Liver (tissue), 9 donors: ENCODE results near the gene PRND. TPM values are rescaled to one million over a fixed set of nuclear protein-coding genes. Genes with fewer than 3 reads are reported as not detected.

Experiments
- DNase-seq: peaks from one replicate; pipeline ENCODE4 v3.0.0-alpha.2; 2017; ENCODE audit warnings: low spot score
- H3K27ac ChIP-seq, 2 donors: one replicate each; pipeline ENCODE4 v1.7.0; 2013; ENCODE audit warnings: inconsistent platforms in 2 of 2, low read length in 2 of 2, control low read depth in 1 of 2, low read depth in 1 of 2, mild to moderate bottlenecking in 1 of 2
- H3K27me3 ChIP-seq, 4 donors: one replicate each; pipeline versions ENCODE4 v1.6.1 to v1.7.0; 2013; ENCODE audit warnings: low read length in 3 of 4, inconsistent platforms in 1 of 4, mild to moderate bottlenecking in 1 of 4, moderate library complexity in 1 of 4; ENCODE audit not compliant: control insufficient read depth in 4 of 4, insufficient read depth in 4 of 4
- H3K36me3 ChIP-seq, 4 donors: one replicate each; pipeline versions ENCODE4 v1.6.1 to v1.7.0; 2013; ENCODE audit warnings: low read length in 3 of 4, mild to moderate bottlenecking in 3 of 4, low read depth in 1 of 4, moderate library complexity in 1 of 4; ENCODE audit not compliant: control insufficient read depth in 4 of 4, insufficient read depth in 3 of 4
- H3K4me1 ChIP-seq, 4 donors: one replicate each; pipeline versions ENCODE4 v1.6.1 to v1.7.0; 2013; ENCODE audit warnings: low read length in 3 of 4, mild to moderate bottlenecking in 3 of 4, moderate library complexity in 1 of 4; ENCODE audit not compliant: control insufficient read depth in 4 of 4, insufficient read depth in 4 of 4
- H3K4me3 ChIP-seq, 3 donors: one replicate each; pipeline versions ENCODE4 v1.6.1 to v1.7.0; 2013; ENCODE audit warnings: low read length in 3 of 3, control low read depth in 1 of 3, low read depth in 1 of 3, mild to moderate bottlenecking in 1 of 3
- H3K9ac ChIP-seq, 2 donors: one replicate each; pipeline ENCODE4 v1.7.0; 2013; ENCODE audit warnings: low read length in 2 of 2, mild to moderate bottlenecking in 2 of 2, moderate library complexity in 2 of 2, control low read depth in 1 of 2, low read depth in 1 of 2
- H3K9me3 ChIP-seq, 4 donors: one replicate each; pipeline versions ENCODE4 v1.6.1 to v1.7.0; 2013; ENCODE audit warnings: low read length in 3 of 4; ENCODE audit not compliant: control insufficient read depth in 4 of 4
- ATF3 ChIP-seq: IDR thresholded peaks from 2 replicates; pipeline ENCODE4 v1.6.1; 2016; ENCODE audit warnings: antibody characterized with exemption
- CTCF ChIP-seq: fragments of 150-350 bp; IDR thresholded peaks from 2 replicates; pipeline ENCODE4 v1.5.1; 2017; ENCODE audit warnings: improper control_type of control experiment, low read depth, low read length; ENCODE audit not compliant: missing input control
- EGR1 ChIP-seq, 2 donors: IDR thresholded peaks; 2 replicates each; pipeline ENCODE4 v1.6.1; 2016 to 2018; ENCODE audit warnings: antibody characterized with exemption in 2 of 2, low read depth in 2 of 2
- FOXA1 ChIP-seq: IDR thresholded peaks from 2 replicates; pipeline ENCODE4 v1.6.1; 2016; ENCODE audit warnings: antibody characterized with exemption
- FOXA2 ChIP-seq: IDR thresholded peaks from 2 replicates; pipeline ENCODE4 v1.6.1; 2016; ENCODE audit warnings: antibody characterized with exemption
- GABPA ChIP-seq, 2 donors: IDR thresholded peaks in 1 of 2; conservative IDR thresholded peaks in 1 of 2; 2 replicates each; pipeline ENCODE4 v1.6.1; 2016; ENCODE audit warnings: antibody characterized with exemption in 2 of 2, mild to moderate bottlenecking in 1 of 2, moderate library complexity in 1 of 2
- HNF4A ChIP-seq, 2 donors: conservative IDR thresholded peaks; 2 replicates each; pipeline ENCODE4 v1.6.1; 2016; ENCODE audit warnings: antibody characterized with exemption in 2 of 2, mild to moderate bottlenecking in 2 of 2
- HNF4G ChIP-seq: IDR thresholded peaks from 2 replicates; pipeline ENCODE4 v1.6.1; 2016; ENCODE audit warnings: antibody characterized with exemption
- JUND ChIP-seq, 2 donors: IDR thresholded peaks; 2 replicates each; pipeline ENCODE4 v1.6.1; 2016; ENCODE audit warnings: antibody characterized with exemption in 2 of 2
- MAX ChIP-seq: IDR thresholded peaks from 2 replicates; pipeline ENCODE4 v1.6.1; 2016; ENCODE audit warnings: antibody characterized with exemption
- NR2F2 ChIP-seq: IDR thresholded peaks from 2 replicates; pipeline ENCODE4 v1.6.1; 2016; ENCODE audit warnings: antibody characterized with exemption
- RAD21 ChIP-seq, 2 donors: IDR thresholded peaks; 2 replicates each; pipeline ENCODE4 v1.6.1; 2016; ENCODE audit warnings: antibody characterized with exemption in 2 of 2, mild to moderate bottlenecking in 2 of 2
- REST ChIP-seq: IDR thresholded peaks from 2 replicates; pipeline ENCODE4 v1.6.1; 2016; ENCODE audit warnings: antibody characterized with exemption, mild to moderate bottlenecking
- RXRA ChIP-seq, 2 donors: IDR thresholded peaks; 2 replicates each; pipeline ENCODE4 v1.6.1; 2017 to 2018; ENCODE audit warnings: antibody characterized with exemption in 2 of 2, mild to moderate bottlenecking in 1 of 2
- SP1 ChIP-seq: IDR thresholded peaks from 2 replicates; pipeline ENCODE4 v1.6.1; 2018; ENCODE audit warnings: antibody characterized with exemption, mild to moderate bottlenecking
- ZBTB33 ChIP-seq: IDR thresholded peaks from 2 replicates; pipeline ENCODE4 v1.6.1; 2016; ENCODE audit warnings: antibody characterized with exemption
- WGBS: extraction: QIAGEN DNeasy Blood & Tissue Kit; methylation state at CpG from one replicate; pipeline ENCODE4 v1.1.7; 2013; 5-methylcytosine and 5-hydroxymethylcytosine counted together
- polyA plus RNA-seq, 2 donors: library from polyadenylated mRNA; stranded (reverse) in 1 of 2; unstranded in 1 of 2; fragments of 200-250 nt in 1 of 2; fragments of >200 nt in 1 of 2; fragmentation: Nextera tagmentation in 1 of 2; extraction: Ambion mirVana in 1 of 2; gene quantifications; one replicate each; pipeline versions ENCODE4 v1.2.1 to v1.2.3, GENCODE V29; 2013 to 2015
- total RNA-seq, 2 donors: library from RNA; depleted of rRNA; stranded (reverse); fragments of >200 nt; gene quantifications; one replicate each; pipeline ENCODE4 v1.2.3, GENCODE V29; 2014
- donor health status: healthy.
- donor health status: healthy.
- donor health status: healthy.
- donor health status: healthy.
- donor health status: healthy.

Gene PRND
- total and polyA plus RNA-seq, 4 donors: 0.23 TPM; not detected in 3

GRCh38 chr20:4769328-4769727 is 47.6 kb downstream of the PRND start:
- Histone ChIP-seq H3K36me3 (no peaks in the 10 kb centered on the region), H3K9me3 (no peaks in the 10 kb centered on the region), H3K4me1 (no peaks in the 10 kb centered on the region), H3K9ac (no peak overlapping the region), H3K27me3 (no peaks in the 10 kb centered on the region), H3K27ac (no peak overlapping the region), H3K4me3 (no peak overlapping the region)
- no peak for DNase-seq
- 86% methylated on average over 2 of the region's 2 CpGs for WGBS
- TF ChIP-seq REST (no peak), MAX (no peak), CTCF (no peak), HNF4A (conservative IDR thresholded peaks at IDR 0.05) (peak in 1 of 2 donors; percentile 10)

- Histone ChIP-seq H3K9ac (no peak overlapping the region), H3K4me3 (no peak overlapping the region), H3K27me3 (no peaks in the 10 kb centered on the region), H3K27ac (no peak overlapping the region), H3K4me1 (no peaks in the 10 kb centered on the region), H3K9me3 (no peaks in the 10 kb centered on the region), H3K36me3 (no peaks in the 10 kb centered on the region)
- TF ChIP-seq FOXA2 (no peak), GABPA (IDR thresholded peaks at IDR 0.05 in 1 of 2, conservative IDR thresholded peaks at IDR 0.05 in 1 of 2) (no peak), RAD21 (IDR thresholded peaks at IDR 0.05) (no peak), NR2F2 (no peak), RXRA (IDR thresholded peaks at IDR 0.05) (no peak)
- DNase-seq: no peak
- 93% methylated on average over 1 of the region's 1 CpG for WGBS
These were observed 48.3 kb downstream of the PRND start for GRCh38 chr20:4770026-4770425.

- Histone ChIP-seq H3K27me3 (no peaks in the 10 kb centered on the region), H3K36me3 (no peaks in the 10 kb centered on the region), H3K9ac (no peak overlapping the region), H3K9me3 (no peaks in the 10 kb centered on the region), H3K27ac (no peak overlapping the region), H3K4me1 (peaks cover 0 to 4% (median 0%) of the 10 kb centered on the region in 4 donors), H3K4me3 (no peak overlapping the region)
- TF ChIP-seq NR2F2 (no peak), ATF3 (no peak), ZBTB33 (no peak), EGR1 (IDR thresholded peaks at IDR 0.05; ENCODE audit: low read depth in 2 of 2) (no peak), RXRA (IDR thresholded peaks at IDR 0.05) (no peak), GABPA (IDR thresholded peaks at IDR 0.05 in 1 of 2, conservative IDR thresholded peaks at IDR 0.05 in 1 of 2) (no peak), FOXA2 (no peak), MAX (no peak), HNF4G (no peak), HNF4A (conservative IDR thresholded peaks at IDR 0.05) (no peak), SP1 (no peak), JUND (IDR thresholded peaks at IDR 0.05) (no peak), FOXA1 (no peak), REST (no peak)
- WGBS: 82% methylated on average over 5 of the region's 5 CpGs
- no peak for DNase-seq
These were observed 49.3 kb downstream of the PRND start for GRCh38 chr20:4771004-4771403.
